Activated CD8-positive, alpha-beta memory T cell treated with anti-CD3 and anti-CD28 coated beads for 48 hours (primary cell): ENCODE results near the gene CKAP5.

Experiments
- DNase-seq, 3 experiments: peaks; one replicate each; pipeline ENCODE4 v3.0.0-alpha.2; 2020; ENCODE audit warnings: low read depth in 2 of 3, low spot score in 2 of 3

CKAP5 gene

DNA sequence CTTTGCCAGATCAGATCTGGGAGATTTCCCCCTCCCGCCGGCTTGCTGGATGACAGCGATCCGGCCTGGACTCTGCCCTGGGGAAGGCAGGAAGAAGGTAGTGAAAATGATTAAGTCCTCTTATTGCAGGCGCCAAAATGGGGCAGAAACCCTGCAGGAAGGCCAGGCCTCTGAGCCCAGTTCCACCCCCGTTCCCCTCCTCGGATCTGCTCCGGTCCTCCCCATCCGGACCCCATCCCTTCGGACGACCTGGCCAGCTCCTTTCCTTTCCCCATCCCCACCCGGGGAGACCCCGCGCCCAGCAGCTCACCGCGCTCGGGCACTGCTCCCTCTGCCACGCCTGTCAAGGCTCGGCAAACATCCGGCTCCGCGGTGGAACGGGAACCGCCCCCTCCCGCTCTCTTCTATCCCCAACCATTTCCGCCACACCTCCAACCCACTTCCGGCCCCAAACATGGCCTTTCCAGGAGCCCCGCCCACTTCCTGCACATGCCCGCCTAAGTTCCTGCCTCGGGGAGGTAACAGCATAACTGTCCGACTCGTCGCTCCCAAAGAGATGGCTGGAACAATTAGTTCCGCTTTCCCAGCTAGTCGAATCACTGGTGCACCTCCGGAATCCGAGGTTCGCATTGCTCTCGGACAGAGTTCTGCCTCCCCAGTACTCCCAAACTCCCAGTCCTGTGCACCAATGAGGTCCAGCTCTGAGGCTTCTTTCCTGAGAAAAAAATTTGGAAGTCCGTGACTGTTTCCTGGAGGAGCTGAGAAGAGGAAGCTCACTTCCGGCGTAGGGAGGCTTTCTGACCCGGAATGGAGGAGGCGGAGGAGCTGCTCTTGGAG, 145.6 kb downstream of the CKAP5 start, which contains the start of the genes ARHGAP1 and ZNF408:
Gene ARHGAP1, minus strand, starts transcription at position 379 of the 837 bp plus-strand sequence. CDS start 4,512 bp downstream, outside the sequence.
Gene ZNF408, plus strand, starts transcription at position 791 of the 837 bp plus-strand sequence. Its CDS starts 17 bp downstream, at position 808.
- peak; percentile 96 to 98 (median 97) for DNase-seq

DNA sequence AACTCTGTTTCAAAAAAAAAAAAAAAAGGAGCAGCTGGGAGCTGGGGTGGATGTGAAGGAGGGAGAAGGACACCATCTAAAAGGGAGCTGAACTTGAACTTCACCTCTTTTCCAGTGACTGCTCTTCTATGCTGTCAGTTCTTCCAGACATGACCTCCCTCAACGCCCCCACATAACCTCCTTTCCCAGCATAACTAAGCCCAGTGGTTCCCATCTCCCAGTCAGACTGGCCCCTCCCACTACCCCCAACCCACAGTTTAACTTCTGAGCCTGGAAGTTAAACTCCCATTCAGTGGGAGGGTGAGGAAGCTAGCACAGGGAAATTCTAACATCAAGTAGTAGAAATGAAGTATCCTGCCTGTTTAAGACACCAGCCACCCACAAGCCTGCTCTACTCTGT, 147.5 kb downstream of the CKAP5 start:
- DNase-seq, result no peak

DNA sequence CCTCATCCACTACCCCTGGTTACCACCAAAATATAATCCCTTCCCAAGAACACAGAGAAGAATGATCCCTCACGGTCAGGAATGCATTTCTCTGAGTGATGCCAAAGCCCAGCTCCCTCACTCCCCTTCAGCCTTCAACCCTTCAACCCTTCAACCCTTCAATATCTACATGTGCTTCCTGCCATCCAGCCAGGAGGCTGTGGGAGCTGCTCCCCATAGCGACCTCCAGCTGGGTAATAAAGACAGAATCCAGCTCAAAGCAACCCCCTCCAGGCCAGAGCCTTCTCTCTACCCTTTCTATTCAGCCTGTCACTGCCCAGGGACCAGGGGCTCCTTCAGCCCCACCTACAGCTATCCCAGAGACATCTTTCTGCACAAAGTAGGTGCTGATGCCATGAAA, 148.4 kb downstream of the CKAP5 start:
- DNase-seq, result no peak

DNA sequence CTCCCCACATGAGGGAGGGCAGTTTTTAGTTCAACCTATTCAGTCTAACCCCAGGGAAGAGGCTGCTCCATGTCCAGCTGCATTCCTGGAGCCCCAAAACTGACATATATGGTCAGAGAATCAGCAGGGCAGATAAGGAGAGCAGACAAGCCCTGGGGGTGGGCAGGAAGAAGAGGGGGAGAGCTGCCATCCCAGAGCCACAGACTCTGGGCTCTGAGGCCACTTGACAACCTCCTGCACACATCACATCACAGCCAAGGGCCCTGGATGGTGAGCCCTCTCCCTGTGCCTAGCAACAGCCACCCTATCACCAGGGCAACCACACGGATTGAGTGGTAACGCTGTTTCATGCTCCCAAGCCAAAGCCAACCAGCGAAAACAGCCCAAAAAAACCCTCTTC, 148.8 kb downstream of the CKAP5 start:
- DNase-seq, result no peak

DNA sequence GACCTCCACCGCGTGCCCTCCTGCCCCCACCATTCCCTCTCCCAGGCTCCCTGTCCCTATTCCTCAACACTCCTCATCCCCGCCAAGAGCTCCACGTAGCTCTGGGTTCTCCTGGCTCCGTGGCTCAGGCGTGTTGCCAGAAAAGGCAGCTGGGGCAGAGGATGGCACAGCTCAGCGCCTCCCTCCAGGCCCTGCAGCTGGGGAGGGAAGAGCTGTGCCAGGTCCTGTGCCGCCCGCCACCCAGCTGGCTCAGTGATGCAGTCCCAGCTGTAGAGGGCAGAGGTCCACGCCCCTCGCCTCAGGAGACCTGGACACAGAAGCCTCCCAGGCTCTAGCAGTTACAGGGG, 149.9 kb downstream of the CKAP5 start:
- DNase-seq, result no peak

DNA sequence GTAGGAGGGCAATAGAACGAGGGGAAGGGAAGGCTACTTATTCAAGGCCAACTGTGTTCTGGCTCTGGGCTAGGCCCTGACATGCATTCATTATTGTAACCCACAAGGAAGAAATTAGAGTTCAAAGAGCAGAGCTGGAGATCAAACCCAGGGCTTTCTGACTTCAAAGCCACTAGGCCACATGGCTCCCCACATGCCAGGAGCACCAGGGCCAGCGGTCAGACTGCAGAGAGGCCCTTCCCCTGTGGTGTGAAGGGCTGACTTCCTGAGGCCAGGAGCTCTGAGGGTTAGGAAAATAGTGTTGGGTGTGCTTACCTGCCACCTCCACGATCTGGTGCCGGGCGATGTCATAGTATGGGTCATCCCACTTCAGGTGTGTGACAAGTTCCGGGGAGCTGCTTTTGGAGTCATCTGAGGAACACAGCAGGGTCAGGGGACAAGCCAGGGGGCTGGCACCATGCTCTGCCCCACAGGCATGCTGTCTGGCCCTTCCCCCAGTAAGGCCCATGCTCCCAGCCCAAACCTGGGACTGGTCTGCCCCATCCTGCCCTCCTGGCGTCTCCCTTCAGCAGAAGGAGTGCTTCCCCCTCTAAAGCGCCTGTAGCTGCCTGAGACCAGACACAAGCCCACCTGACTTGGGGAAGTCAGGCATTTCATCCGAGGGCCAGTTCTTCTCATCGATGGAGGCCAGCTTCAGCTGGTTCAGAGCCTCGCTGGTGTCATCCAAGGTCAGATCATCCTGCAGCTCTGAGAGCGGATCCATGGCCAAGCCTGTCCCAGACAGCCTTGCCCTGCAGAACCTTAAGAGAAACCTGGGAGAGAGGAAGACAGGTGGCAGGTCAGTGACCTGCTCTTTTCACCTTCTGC, 150.5 kb downstream of the CKAP5 start:
- DNase-seq, result no peak

DNA sequence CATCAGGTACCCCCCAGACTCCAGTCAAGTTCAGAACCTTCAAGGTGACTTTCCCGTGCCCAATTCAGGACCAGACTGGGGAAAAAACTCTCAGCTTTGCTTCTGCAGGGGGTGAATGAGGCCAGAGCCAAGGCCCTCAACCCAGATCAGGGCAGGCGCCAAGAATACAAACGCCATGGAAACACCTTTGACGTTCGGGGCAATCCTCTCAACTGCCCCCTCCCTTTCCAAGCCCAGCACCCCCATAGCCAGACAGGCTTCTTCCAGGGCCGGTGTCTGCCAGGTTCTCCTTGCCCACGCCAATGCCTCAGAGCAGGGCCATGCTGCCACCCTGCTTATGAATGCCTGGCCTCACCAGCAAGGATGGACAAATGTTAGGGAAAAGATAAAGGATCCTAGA, 151.5 kb downstream of the CKAP5 start:
- no peak for DNase-seq

DNA sequence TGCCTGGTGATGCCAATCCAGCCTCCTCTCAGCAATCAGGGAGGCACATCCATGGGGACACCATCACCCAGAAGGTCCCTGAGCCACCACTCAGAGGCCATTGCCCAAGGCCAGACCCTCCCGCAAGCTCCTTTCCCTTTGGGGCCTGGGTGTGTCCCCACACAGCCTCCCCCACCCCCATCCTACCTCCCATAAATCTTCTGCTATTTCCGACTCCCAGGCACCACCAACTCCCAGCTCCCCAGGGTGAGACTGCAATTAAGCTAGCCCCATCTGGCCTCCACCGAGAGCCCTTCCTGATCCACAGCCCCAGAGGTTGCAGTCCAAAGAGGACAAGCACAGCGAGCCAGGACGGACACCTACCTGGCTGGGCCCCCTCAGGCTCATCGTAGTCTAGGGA, 152.0 kb downstream of the CKAP5 start:
- DNase-seq, result no peak

DNA sequence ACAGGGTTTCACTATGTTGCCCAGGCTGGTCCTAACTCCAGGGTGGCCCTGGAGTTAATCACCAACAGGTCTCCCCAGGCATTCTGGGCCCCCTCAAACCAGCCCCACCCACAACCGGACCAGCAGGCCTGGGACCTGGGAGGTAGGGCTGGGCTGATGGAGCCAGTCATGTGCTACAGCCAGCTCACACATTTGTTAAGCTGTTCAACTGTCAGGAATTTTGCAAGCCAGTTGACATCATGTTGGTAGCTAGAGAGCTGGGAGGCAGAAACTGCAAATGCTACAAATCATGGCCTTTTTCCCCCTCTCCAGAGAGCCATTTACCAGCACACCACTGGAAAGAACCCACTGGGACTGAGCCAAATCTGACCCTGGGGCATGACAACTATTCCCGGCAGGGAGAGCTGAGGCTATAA, 152.5 kb downstream of the CKAP5 start:
- no peak for DNase-seq
